ENCODE results near the gene R3HDML. TPM values are rescaled to one million over a fixed set of nuclear protein-coding genes. Genes with fewer than 3 reads are reported as not detected.
"Not testable (repeated sequence)": the region's sequence is repeated elsewhere in the genome, so short reads cannot be mapped to it uniquely, and the experiment has no call there.

Gene R3HDML
- total RNA-seq (not detected), polyA plus RNA-seq (not detected), total RNA-seq (0 to 0.07 (median 0) reads per million in 6 experiments)

DNA sequence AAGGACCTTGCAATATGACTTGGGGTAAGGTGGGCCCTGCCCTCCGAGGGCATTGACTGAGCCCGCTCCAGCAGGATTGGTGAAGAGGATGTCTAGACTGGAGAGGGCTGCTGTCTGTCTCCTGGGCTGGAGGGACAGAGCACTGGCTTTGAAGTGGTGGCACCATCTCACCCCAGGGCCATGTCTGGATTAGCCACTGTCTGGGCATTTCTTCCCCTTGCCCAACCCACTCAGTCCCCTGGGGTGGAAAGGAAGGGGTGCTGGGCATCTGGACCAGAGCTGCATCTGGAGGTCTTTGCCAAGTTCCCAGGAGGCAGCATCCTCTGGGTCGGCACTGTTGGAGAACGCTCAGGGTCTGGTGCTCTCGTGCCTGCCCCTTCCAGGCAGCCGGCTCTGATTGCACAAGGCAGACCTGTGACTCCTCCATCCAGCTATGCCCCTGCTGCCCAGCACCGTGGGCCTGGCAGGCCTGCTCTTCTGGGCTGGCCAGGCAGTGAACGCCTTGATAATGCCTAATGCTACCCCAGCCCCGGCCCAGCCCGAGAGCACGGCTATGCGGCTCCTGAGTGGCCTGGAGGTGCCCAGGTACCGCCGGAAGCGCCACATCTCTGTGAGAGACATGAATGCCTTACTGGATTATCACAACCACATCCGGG is at the start of gene R3HDML:
Gene R3HDML (plus strand): TSS at position 319 of the 656 bp plus-strand sequence. CDS start 115 bp downstream, at position 434.
- no peaks in the 10 kb centered on the region for H3K4me1 Mint-ChIP-seq
- DNase-seq: no peak
- POLR2A ChIA-PET: no interaction called here
- no peak within 1 kb of the TSS for H3K4me3 Mint-ChIP-seq
- ATAC-seq: no peak
- H3K9me3 Mint-ChIP-seq: no peaks in the 10 kb centered on the region
- no peak within 1 kb of the TSS for H3K27ac Mint-ChIP-seq
- H3K36me3 Mint-ChIP-seq: no peaks in the 10 kb centered on the region
- peaks cover 0 to 20% (median 9%) of the 10 kb centered on the region in 5 donors for H3K27me3 Mint-ChIP-seq

GRCh38 chr20:44287272-44288097 is 49.4 kb upstream of the R3HDML start:
- peaks cover 7 to 37% (median 23%) of the 10 kb centered on the region in 3 donors for H3K36me3 Mint-ChIP-seq
- peak overlapping the region in 1 of 10 donors; percentile 68 for H3K27ac Mint-ChIP-seq
- ATAC-seq (no peak), DNase-seq (no peak)
- no peak overlapping the region for H3K4me3 Mint-ChIP-seq
- H3K9me3 Mint-ChIP-seq: peaks cover 0 to 8% (median 0%) of the 10 kb centered on the region in 9 donors
- peaks cover 0 to 25% (median 11%) of the 10 kb centered on the region in 4 donors for H3K4me1 Mint-ChIP-seq
- POLR2A ChIA-PET: no interaction called here
- H3K27me3 Mint-ChIP-seq: no peaks in the 10 kb centered on the region

- POLR2A ChIA-PET: no interaction called here
- DNase-seq (peak in 2 of 10 donors; percentile 14 to 18), ATAC-seq (peak; percentile 36 to 67)
- Mint-ChIP-seq H3K4me1 (peaks cover 0 to 25% (median 11%) of the 10 kb centered on the region in 4 donors), H3K9me3 (peaks cover 0 to 8% (median 0%) of the 10 kb centered on the region in 9 donors), H3K36me3 (peaks cover 7 to 37% (median 23%) of the 10 kb centered on the region in 3 donors), H3K27me3 (no peaks in the 10 kb centered on the region), H3K4me3 (no peak overlapping the region), H3K27ac (no peak overlapping the region)
Observed at GRCh38 chr20:44288252-44288651, 48.6 kb upstream of the R3HDML start.

DNA sequence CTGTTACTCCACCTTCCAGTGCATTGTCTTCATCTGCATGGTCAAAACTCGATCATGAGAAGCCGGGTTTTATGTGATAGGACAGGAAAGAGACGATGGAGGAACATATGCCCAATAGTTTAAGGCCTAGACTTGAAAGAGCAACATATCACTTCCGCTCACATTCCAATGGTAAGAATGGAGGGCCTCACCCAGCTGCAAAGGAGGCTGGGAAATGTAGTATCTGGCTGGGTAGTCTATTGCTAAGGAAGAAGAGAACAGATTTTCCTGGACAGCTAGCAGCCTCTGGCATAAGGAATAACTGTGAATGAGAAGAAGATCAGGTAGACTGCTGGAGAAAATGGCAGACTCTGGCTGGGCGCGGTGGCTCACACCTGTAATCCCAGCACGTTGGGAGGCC is 45.1 kb upstream of the R3HDML start:
- Mint-ChIP-seq H3K9me3 (peaks cover 0 to 8% (median 0%) of the 10 kb centered on the region in 9 donors), H3K27me3 (no peaks in the 10 kb centered on the region), H3K4me3 (no peak overlapping the region), H3K36me3 (peaks cover 7 to 37% (median 23%) of the 10 kb centered on the region in 3 donors), H3K27ac (peak overlapping the region in 2 of 10 donors; percentile 33 to 58), H3K4me1 (peaks cover 2 to 25% (median 15%) of the 10 kb centered on the region in 4 donors)
- ATAC-seq: no peak
- POLR2A ChIA-PET: no interaction called here
- DNase-seq: no peak

DNA sequence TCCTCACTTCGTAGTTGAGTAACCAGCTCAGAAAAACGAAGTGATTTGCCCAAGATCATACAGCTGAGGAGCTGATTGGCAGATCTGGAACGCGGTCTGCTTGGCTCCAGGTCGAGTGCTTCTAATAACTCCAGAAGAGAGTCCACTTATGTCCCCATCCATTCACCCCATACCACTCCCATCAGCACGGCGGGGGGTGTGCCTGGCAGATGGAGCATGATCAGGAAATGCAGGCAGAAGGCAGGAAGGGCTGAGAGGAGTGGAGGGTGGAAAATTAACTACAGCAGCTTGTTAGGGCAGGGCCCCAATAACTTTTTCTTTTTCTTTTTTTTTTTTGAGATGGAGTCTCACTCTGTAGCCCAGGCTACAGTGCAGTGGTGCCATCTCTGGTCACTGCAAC is 40.8 kb upstream of the R3HDML start:
- Mint-ChIP-seq H3K27ac (peak overlapping the region in 3 of 10 donors; percentile 15 to 84 (median 36)), H3K36me3 (peaks cover 0 to 15% (median under 1%) of the 10 kb centered on the region in 3 donors), H3K9me3 (no peaks in the 10 kb centered on the region), H3K27me3 (no peaks in the 10 kb centered on the region), H3K4me1 (peaks cover 2 to 22% (median 13%) of the 10 kb centered on the region in 4 donors), H3K4me3 (no peak overlapping the region)
- ATAC-seq (no peak), DNase-seq (no peak)
- POLR2A ChIA-PET: no interaction called here

DNA sequence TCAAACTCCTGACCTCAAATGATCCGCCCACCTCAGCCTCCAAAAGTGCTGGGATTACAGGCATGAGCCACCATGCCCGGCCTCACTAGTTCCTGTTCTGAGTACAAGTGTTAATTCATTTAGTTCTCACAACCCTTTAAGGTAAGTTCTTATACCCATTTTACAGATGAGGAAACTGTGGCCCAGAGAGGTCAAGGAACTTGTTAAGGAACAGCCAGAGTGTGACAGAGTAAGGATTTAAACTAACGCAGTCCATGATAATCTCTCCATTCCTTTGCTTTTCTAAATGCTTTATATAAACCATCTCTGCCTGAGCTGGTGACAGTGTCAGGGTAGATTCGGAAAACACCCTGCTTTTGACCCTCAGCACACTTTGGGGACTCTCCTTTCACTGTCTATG is 39.1 kb upstream of the R3HDML start:
- peaks cover 2 to 22% (median 13%) of the 10 kb centered on the region in 4 donors for H3K4me1 Mint-ChIP-seq
- no peaks in the 10 kb centered on the region for H3K9me3 Mint-ChIP-seq
- peak overlapping the region in 2 of 10 donors; percentile 25 to 46 for H3K27ac Mint-ChIP-seq
- ATAC-seq: no peak
- no peak for DNase-seq
- H3K27me3 Mint-ChIP-seq: no peaks in the 10 kb centered on the region
- POLR2A ChIA-PET: no interaction called here
- peaks cover 0 to 5% (median 5%) of the 10 kb centered on the region in 3 donors for H3K36me3 Mint-ChIP-seq
- H3K4me3 Mint-ChIP-seq: no peak overlapping the region

GRCh38 chr20:44299011-44299535 is 37.8 kb upstream of the R3HDML start:
- H3K4me3 Mint-ChIP-seq, H3K9me3 Mint-ChIP-seq, POLR2A ChIA-PET, H3K36me3 Mint-ChIP-seq, DNase-seq, H3K27me3 Mint-ChIP-seq, H3K27ac Mint-ChIP-seq, ATAC-seq: not testable (repeated sequence)
- peaks cover 2 to 31% (median 15%) of the 10 kb centered on the region in 4 donors for H3K4me1 Mint-ChIP-seq

GRCh38 chr20:44301285-44301684 is 35.6 kb upstream of the R3HDML start:
- no peak for DNase-seq
- Mint-ChIP-seq H3K27me3 (no peaks in the 10 kb centered on the region), H3K4me1 (peaks cover 2 to 35% (median 16%) of the 10 kb centered on the region in 4 donors), H3K9me3 (no peaks in the 10 kb centered on the region), H3K4me3 (no peak overlapping the region), H3K36me3 (peaks cover 0 to 18% (median 9%) of the 10 kb centered on the region in 3 donors), H3K27ac (no peak overlapping the region)
- POLR2A ChIA-PET: interaction anchor here (0.6 to 1.0 kb wide), 2 partner anchors 52 to 83 kb away, joined by 3 to 4 read pairs; no protein-coding TSS in a partner anchor
- ATAC-seq: no peak

GRCh38 chr20:44302026-44302669 is 34.7 kb upstream of the R3HDML start:
- ATAC-seq: no peak
- H3K4me3 Mint-ChIP-seq: no peak overlapping the region

GRCh38 chr20:44302736-44303135 is 34.1 kb upstream of the R3HDML start:
- peaks cover 0 to 25% (median 11%) of the 10 kb centered on the region in 3 donors for H3K36me3 Mint-ChIP-seq
- POLR2A ChIA-PET: no interaction called here
- ATAC-seq: no peak
- peaks cover 7 to 40% (median 22%) of the 10 kb centered on the region in 4 donors for H3K4me1 Mint-ChIP-seq
- H3K27ac Mint-ChIP-seq: no peak overlapping the region
- no peak for DNase-seq
- no peaks in the 10 kb centered on the region for H3K9me3 Mint-ChIP-seq
- H3K4me3 Mint-ChIP-seq: no peak overlapping the region
- H3K27me3 Mint-ChIP-seq: no peaks in the 10 kb centered on the region

More at GRCh38 chr20:44302026-44302669, 34.7 kb upstream of the R3HDML start:
- no peak for DNase-seq
- POLR2A ChIA-PET: no interaction called here
- peaks cover 0 to 25% (median 11%) of the 10 kb centered on the region in 3 donors for H3K36me3 Mint-ChIP-seq
- H3K9me3 Mint-ChIP-seq: no peaks in the 10 kb centered on the region
- peaks cover 6 to 40% (median 22%) of the 10 kb centered on the region in 4 donors for H3K4me1 Mint-ChIP-seq
- H3K27ac Mint-ChIP-seq: peak overlapping the region in 1 of 10 donors; percentile 59
- H3K27me3 Mint-ChIP-seq: no peaks in the 10 kb centered on the region

- Mint-ChIP-seq H3K4me1 (peaks cover 15 to 43% (median 23%) of the 10 kb centered on the region in 4 donors), H3K4me3 (no peak overlapping the region), H3K27me3 (no peaks in the 10 kb centered on the region), H3K36me3 (peaks cover 0 to 25% (median 11%) of the 10 kb centered on the region in 3 donors), H3K27ac (peak overlapping the region in 1 of 10 donors; percentile 70), H3K9me3 (no peaks in the 10 kb centered on the region)
- ATAC-seq: no peak
- POLR2A ChIA-PET: no interaction called here
- no peak for DNase-seq
Observed at GRCh38 chr20:44304383-44304782, 32.5 kb upstream of the R3HDML start.

DNA sequence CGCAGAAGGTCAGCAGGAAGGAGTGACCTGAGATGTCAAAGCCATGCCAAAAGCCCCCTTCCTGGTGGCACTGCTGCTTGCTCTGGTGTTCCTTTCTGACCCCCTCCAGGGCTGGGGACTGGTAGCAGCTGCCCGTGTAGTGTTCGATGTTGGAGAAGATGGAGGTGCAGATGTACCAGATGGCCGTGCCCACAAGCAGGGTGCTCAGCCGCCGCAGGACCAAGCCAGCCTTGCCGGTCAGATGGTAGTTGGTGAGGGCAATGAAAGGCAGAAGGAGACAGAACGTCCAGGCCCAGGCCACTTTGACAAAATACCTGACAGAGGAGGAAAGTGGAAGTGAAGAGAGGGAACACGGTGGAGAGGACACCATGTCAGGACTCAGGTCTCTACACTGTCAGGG is 29.9 kb upstream of the R3HDML start:
- peaks cover 31 to 53% (median 35%) of the 10 kb centered on the region in 4 donors for H3K4me1 Mint-ChIP-seq
- H3K36me3 Mint-ChIP-seq: peaks cover 0 to 20% (median 10%) of the 10 kb centered on the region in 3 donors
- no peak for DNase-seq
- no peak for ATAC-seq
- POLR2A ChIA-PET: no interaction called here
- H3K27me3 Mint-ChIP-seq: peaks cover 0 to 4% (median 0%) of the 10 kb centered on the region in 5 donors
- peak overlapping the region in 1 of 10 donors; percentile 66 for H3K4me3 Mint-ChIP-seq
- H3K27ac Mint-ChIP-seq: peak overlapping the region in 2 of 10 donors; percentile 14 to 86
- H3K9me3 Mint-ChIP-seq: no peaks in the 10 kb centered on the region

All from naive thymus-derived CD8-positive, alpha-beta T cell (primary cell).